ENCODE measurements around the gene LRRC4C. TPM values are rescaled to one million over a fixed set of nuclear protein-coding genes. Genes with fewer than 3 reads are reported as not detected.

Gene LRRC4C
- total and polyA plus RNA-seq, 4 experiments from 2014 or later, result not detected

DNA sequence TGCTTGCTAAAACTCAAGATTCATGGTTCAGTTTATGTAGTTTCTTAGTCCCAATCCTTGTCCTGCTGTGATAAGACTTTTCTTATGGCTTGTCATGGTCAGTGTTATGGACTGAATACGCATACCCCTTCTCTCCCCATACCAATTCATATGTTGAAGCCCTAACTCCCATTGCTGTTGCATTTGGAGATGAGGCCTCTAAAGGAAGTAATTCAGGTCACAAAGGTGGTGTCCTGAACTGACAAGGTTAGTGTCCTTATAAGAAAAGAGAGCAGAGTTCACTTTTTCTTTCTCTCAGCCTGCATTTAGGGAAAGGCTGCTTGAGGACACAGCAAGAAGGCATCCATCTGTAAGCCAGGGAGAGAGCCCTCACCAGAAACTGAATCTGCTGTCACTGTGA is 618.2 kb downstream of the LRRC4C start:
- ChIA-PET CTCF (ENCODE audit: partially characterized antibody) (no interaction called here), POLR2A (ENCODE audit: partially characterized antibody) (no interaction called here)
- Histone ChIP-seq H3K27me3 (ENCODE audit: insufficient read depth, low read length) (no peaks in the 10 kb centered on the region), H3K4me1 (ENCODE audit: insufficient read depth, low read length) (no peaks in the 10 kb centered on the region), H3K27ac (ENCODE audit: low read depth, low read length) (no peak overlapping the region), H3K36me3 (ENCODE audit: insufficient read depth, low read length) (no peaks in the 10 kb centered on the region), H3K4me3 (ENCODE audit: low read length in 2 of 2) (no peak overlapping the region), H3K9me3 (ENCODE audit: control insufficient read depth in 1 of 2, low read length in 2 of 2) (no peaks in the 10 kb centered on the region)
- Mint-ChIP-seq H3K9me3 (peaks cover 3 to 20% (median 10%) of the 10 kb centered on the region in 8 donors), H3K4me1 (no peaks in the 10 kb centered on the region), H3K27ac (no peak overlapping the region), H3K27me3 (no peaks in the 10 kb centered on the region), H3K4me3 (no peak overlapping the region), H3K36me3 (no peaks in the 10 kb centered on the region)
- DNase-seq, result no peak
- intact Hi-C loops (cut with micrococcal nuclease), result no loop called here

- Mint-ChIP-seq H3K27me3 (no peaks in the 10 kb centered on the region), H3K36me3 (no peaks in the 10 kb centered on the region), H3K4me3 (no peak overlapping the region), H3K9me3 (peaks cover under 1 to 17% (median 8%) of the 10 kb centered on the region in 8 donors), H3K4me1 (no peaks in the 10 kb centered on the region), H3K27ac (no peak overlapping the region)
- intact Hi-C loops (cut with micrococcal nuclease), result no loop called here
- ChIA-PET POLR2A (ENCODE audit: partially characterized antibody) (no interaction called here), CTCF (ENCODE audit: partially characterized antibody) (no interaction called here)
- no peak for DNase-seq
- no peaks in the 10 kb centered on the region for H3K4me1 ChIP-seq (ENCODE audit: insufficient read depth, low read length)
- H3K27me3 ChIP-seq (ENCODE audit: insufficient read depth, low read length), result no peaks in the 10 kb centered on the region
- no peak overlapping the region for H3K27ac ChIP-seq (ENCODE audit: low read depth, low read length)
- H3K36me3 ChIP-seq (ENCODE audit: insufficient read depth, low read length), result no peaks in the 10 kb centered on the region
- H3K9me3 ChIP-seq (ENCODE audit: control insufficient read depth in 1 of 2, low read length in 2 of 2), result no peaks in the 10 kb centered on the region
- no peak overlapping the region for H3K4me3 ChIP-seq (ENCODE audit: low read length in 2 of 2)
These were observed 621.2 kb downstream of the LRRC4C start for GRCh38 chr11:40838181-40838683.

DNA sequence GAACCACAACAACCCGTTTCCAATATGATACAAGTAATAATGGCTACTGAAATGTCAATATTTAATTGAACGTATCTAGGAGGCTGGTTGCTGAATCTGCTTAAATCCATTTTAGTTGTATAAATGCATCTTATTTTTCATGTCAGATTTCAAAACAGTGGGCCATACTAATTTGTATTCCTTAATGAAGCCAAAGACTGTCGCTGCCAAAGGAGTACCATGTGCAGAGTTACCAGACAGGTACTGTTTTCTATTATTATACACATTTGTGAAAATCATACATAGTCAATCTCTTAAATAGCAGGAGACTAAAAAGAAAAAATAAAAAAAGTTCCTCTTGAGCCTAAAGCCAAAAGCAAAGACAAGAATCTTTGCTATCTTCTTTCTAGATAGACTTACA is 632.3 kb downstream of the LRRC4C start:
- ChIA-PET POLR2A (ENCODE audit: partially characterized antibody) (no interaction called here), CTCF (ENCODE audit: partially characterized antibody) (no interaction called here)
- H3K9me3 ChIP-seq (ENCODE audit: control insufficient read depth in 1 of 2, low read length in 2 of 2), result no peaks in the 10 kb centered on the region
- Mint-ChIP-seq H3K4me3 (no peak overlapping the region), H3K4me1 (no peaks in the 10 kb centered on the region), H3K27me3 (no peaks in the 10 kb centered on the region), H3K36me3 (no peaks in the 10 kb centered on the region), H3K9me3 (peaks cover 0 to 35% (median 10%) of the 10 kb centered on the region in 8 donors), H3K27ac (no peak overlapping the region)
- intact Hi-C loops (cut with micrococcal nuclease), result no loop called here
- no peaks in the 10 kb centered on the region for H3K36me3 ChIP-seq (ENCODE audit: insufficient read depth, low read length)
- H3K4me1 ChIP-seq (ENCODE audit: insufficient read depth, low read length), result no peaks in the 10 kb centered on the region
- H3K27me3 ChIP-seq (ENCODE audit: insufficient read depth, low read length), result no peaks in the 10 kb centered on the region
- H3K4me3 ChIP-seq (ENCODE audit: low read length in 2 of 2), result no peak overlapping the region
- H3K27ac ChIP-seq (ENCODE audit: low read depth, low read length), result no peak overlapping the region
- no peak for DNase-seq

GRCh38 chr11:40826601-40827000 is 632.9 kb downstream of the LRRC4C start:
- Mint-ChIP-seq H3K9me3 (peaks cover 0 to 35% (median 12%) of the 10 kb centered on the region in 8 donors), H3K27me3 (no peaks in the 10 kb centered on the region), H3K27ac (no peak overlapping the region), H3K4me1 (no peaks in the 10 kb centered on the region), H3K36me3 (no peaks in the 10 kb centered on the region), H3K4me3 (no peak overlapping the region)
- Histone ChIP-seq H3K4me1 (ENCODE audit: insufficient read depth, low read length) (no peaks in the 10 kb centered on the region), H3K27me3 (ENCODE audit: insufficient read depth, low read length) (no peaks in the 10 kb centered on the region), H3K27ac (ENCODE audit: low read depth, low read length) (no peak overlapping the region), H3K36me3 (ENCODE audit: insufficient read depth, low read length) (no peaks in the 10 kb centered on the region), H3K9me3 (ENCODE audit: control insufficient read depth in 1 of 2, low read length in 2 of 2) (no peaks in the 10 kb centered on the region), H3K4me3 (ENCODE audit: low read length in 2 of 2) (no peak overlapping the region)
- no peak for DNase-seq
- CTCF ChIA-PET (ENCODE audit: partially characterized antibody), result no interaction called here
- intact Hi-C loops (cut with micrococcal nuclease), result no loop called here
- POLR2A ChIA-PET (ENCODE audit: partially characterized antibody), result no interaction called here

- Mint-ChIP-seq H3K27me3 (no peaks in the 10 kb centered on the region), H3K9me3 (peaks cover 0 to 29% (median 11%) of the 10 kb centered on the region in 8 donors), H3K4me1 (no peaks in the 10 kb centered on the region), H3K36me3 (no peaks in the 10 kb centered on the region), H3K4me3 (no peak overlapping the region), H3K27ac (no peak overlapping the region)
- Histone ChIP-seq H3K4me3 (ENCODE audit: low read length in 2 of 2) (no peak overlapping the region), H3K4me1 (ENCODE audit: insufficient read depth, low read length) (no peaks in the 10 kb centered on the region), H3K9me3 (ENCODE audit: control insufficient read depth in 1 of 2, low read length in 2 of 2) (no peaks in the 10 kb centered on the region), H3K36me3 (ENCODE audit: insufficient read depth, low read length) (no peaks in the 10 kb centered on the region), H3K27ac (ENCODE audit: low read depth, low read length) (no peak overlapping the region), H3K27me3 (ENCODE audit: insufficient read depth, low read length) (no peaks in the 10 kb centered on the region)
- intact Hi-C loops (cut with micrococcal nuclease), result no loop called here
- ChIA-PET CTCF (ENCODE audit: partially characterized antibody) (no interaction called here), POLR2A (ENCODE audit: partially characterized antibody) (no interaction called here)
- DNase-seq, result no peak
These were observed 634.1 kb downstream of the LRRC4C start for GRCh38 chr11:40825201-40825834.

- ChIA-PET POLR2A (ENCODE audit: partially characterized antibody) (no interaction called here), CTCF (ENCODE audit: partially characterized antibody) (no interaction called here)
- no peak overlapping the region for H3K4me3 Mint-ChIP-seq
- peaks cover 6 to 24% (median 17%) of the 10 kb centered on the region in 8 donors for H3K9me3 Mint-ChIP-seq
- H3K36me3 Mint-ChIP-seq, result no peaks in the 10 kb centered on the region
- H3K36me3 ChIP-seq (ENCODE audit: insufficient read depth, low read length), result no peaks in the 10 kb centered on the region
- intact Hi-C loops (cut with micrococcal nuclease), result no loop called here
- H3K4me1 Mint-ChIP-seq, result no peaks in the 10 kb centered on the region
- H3K27ac Mint-ChIP-seq, result no peak overlapping the region
- no peak overlapping the region for H3K27ac ChIP-seq (ENCODE audit: low read depth, low read length)
- DNase-seq, result no peak
- H3K27me3 ChIP-seq (ENCODE audit: insufficient read depth, low read length), result no peaks in the 10 kb centered on the region
- no peaks in the 10 kb centered on the region for H3K27me3 Mint-ChIP-seq
- H3K4me3 ChIP-seq (ENCODE audit: low read length in 2 of 2), result no peak overlapping the region
- H3K9me3 ChIP-seq (ENCODE audit: control insufficient read depth in 1 of 2, low read length in 2 of 2), result no peaks in the 10 kb centered on the region
- H3K4me1 ChIP-seq (ENCODE audit: insufficient read depth, low read length), result no peaks in the 10 kb centered on the region
These were observed 640.2 kb downstream of the LRRC4C start for GRCh38 chr11:40819230-40819629.

GRCh38 chr11:40816976-40817375 is 642.5 kb downstream of the LRRC4C start:
- no peaks in the 10 kb centered on the region for H3K27me3 ChIP-seq (ENCODE audit: insufficient read depth, low read length)
- POLR2A ChIA-PET (ENCODE audit: partially characterized antibody), result no interaction called here
- H3K4me1 ChIP-seq (ENCODE audit: insufficient read depth, low read length), result no peaks in the 10 kb centered on the region
- H3K36me3 Mint-ChIP-seq, result no peaks in the 10 kb centered on the region
- no peak for DNase-seq
- H3K9me3 ChIP-seq (ENCODE audit: control insufficient read depth in 1 of 2, low read length in 2 of 2), result no peaks in the 10 kb centered on the region
- H3K36me3 ChIP-seq (ENCODE audit: insufficient read depth, low read length), result no peaks in the 10 kb centered on the region
- CTCF ChIA-PET (ENCODE audit: partially characterized antibody), result no interaction called here
- no peaks in the 10 kb centered on the region for H3K27me3 Mint-ChIP-seq
- H3K27ac Mint-ChIP-seq, result no peak overlapping the region
- intact Hi-C loops (cut with micrococcal nuclease), result no loop called here
- peaks cover 2 to 34% (median 13%) of the 10 kb centered on the region in 8 donors for H3K9me3 Mint-ChIP-seq
- H3K4me1 Mint-ChIP-seq, result no peaks in the 10 kb centered on the region
- no peak overlapping the region for H3K4me3 Mint-ChIP-seq
- no peak overlapping the region for H3K4me3 ChIP-seq (ENCODE audit: low read length in 2 of 2)
- no peak overlapping the region for H3K27ac ChIP-seq (ENCODE audit: low read depth, low read length)

- no peak overlapping the region for H3K4me3 Mint-ChIP-seq
- H3K9me3 Mint-ChIP-seq, result peaks cover 2 to 33% (median 19%) of the 10 kb centered on the region in 8 donors
- no peaks in the 10 kb centered on the region for H3K4me1 Mint-ChIP-seq
- H3K36me3 ChIP-seq (ENCODE audit: insufficient read depth, low read length), result no peaks in the 10 kb centered on the region
- H3K27me3 ChIP-seq (ENCODE audit: insufficient read depth, low read length), result no peaks in the 10 kb centered on the region
- intact Hi-C loops (cut with micrococcal nuclease), result no loop called here
- CTCF ChIA-PET (ENCODE audit: partially characterized antibody), result no interaction called here
- no peaks in the 10 kb centered on the region for H3K9me3 ChIP-seq (ENCODE audit: control insufficient read depth in 1 of 2, low read length in 2 of 2)
- H3K27ac Mint-ChIP-seq, result no peak overlapping the region
- H3K36me3 Mint-ChIP-seq, result no peaks in the 10 kb centered on the region
- DNase-seq, result no peak
- H3K4me3 ChIP-seq (ENCODE audit: low read length in 2 of 2), result no peak overlapping the region
- no peaks in the 10 kb centered on the region for H3K4me1 ChIP-seq (ENCODE audit: insufficient read depth, low read length)
- no peaks in the 10 kb centered on the region for H3K27me3 Mint-ChIP-seq
- H3K27ac ChIP-seq (ENCODE audit: low read depth, low read length), result no peak overlapping the region
- POLR2A ChIA-PET (ENCODE audit: partially characterized antibody), result no interaction called here
These were observed 661.5 kb downstream of the LRRC4C start for GRCh38 chr11:40797981-40798380.
